ENCODE results near the gene CACNG1.

CACNG1 gene

GRCh38 chr17:67017910-67018309 lies 26.4 kb upstream of the CACNG1 start:
- ChIA-PET CTCF (no interaction called here), POLR2A (ENCODE audit: low non-redundant PET) (no interaction called here)
- DNase-seq (ENCODE audit: low spot score) = no peak
- no peak for TF ChIP-seq CTCF (conservative IDR thresholded peaks at IDR 0.05; ENCODE audit: low read depth)
- no peak overlapping the region for H3K27ac ChIP-seq

- ChIA-PET CTCF (interaction anchor here (0.7 kb wide), 1 partner anchor 66 kb away, joined by 3 read pairs; no protein-coding TSS in a partner anchor), POLR2A (ENCODE audit: low non-redundant PET) (no interaction called here)
Measured at GRCh38 chr17:67018471-67019434, 25.6 kb upstream of the CACNG1 start.

GRCh38 chr17:67019809-67020208 lies 24.5 kb upstream of the CACNG1 start:
- POLR2A ChIA-PET (ENCODE audit: low non-redundant PET) = no interaction called here
- TF ChIP-seq CTCF (conservative IDR thresholded peaks at IDR 0.05; ENCODE audit: low read depth) = no peak
- no peak overlapping the region for H3K27ac ChIP-seq
- CTCF ChIA-PET = interaction anchor here (1.1 kb wide), 1 partner anchor 66 kb away, joined by 4 read pairs; no protein-coding TSS in a partner anchor
- no peak for DNase-seq (ENCODE audit: low spot score)

More at GRCh38 chr17:67018471-67019434, 25.6 kb upstream of the CACNG1 start:
- no peak for TF ChIP-seq CTCF (conservative IDR thresholded peaks at IDR 0.05; ENCODE audit: low read depth)
- H3K27ac ChIP-seq = no peak overlapping the region
- no peak for DNase-seq (ENCODE audit: low spot score)

GRCh38 chr17:67020293-67020766 lies 24.0 kb upstream of the CACNG1 start:
- H3K27ac ChIP-seq = no peak overlapping the region
- TF ChIP-seq CTCF (conservative IDR thresholded peaks at IDR 0.05; ENCODE audit: low read depth) = no peak
- DNase-seq (ENCODE audit: low spot score) = no peak
- CTCF ChIA-PET = interaction anchor here (0.6 to 1.1 kb wide), 2 partner anchors 66 to 117 kb away, joined by 4 read pairs; no protein-coding TSS in a partner anchor
- POLR2A ChIA-PET (ENCODE audit: low non-redundant PET) = no interaction called here

- no peak overlapping the region for H3K27ac ChIP-seq
- ChIA-PET CTCF (no interaction called here), POLR2A (ENCODE audit: low non-redundant PET) (no interaction called here)
- TF ChIP-seq CTCF (conservative IDR thresholded peaks at IDR 0.05; ENCODE audit: low read depth) = no peak
- no peak for DNase-seq (ENCODE audit: low spot score)
Measured at GRCh38 chr17:67021196-67021595, 23.2 kb upstream of the CACNG1 start.

GRCh38 chr17:67021743-67022450 lies 22.5 kb upstream of the CACNG1 start:
- H3K27ac ChIP-seq = no peak overlapping the region
- ChIA-PET CTCF (interaction anchor here (0.7 kb wide), 1 partner anchor 107 kb away, joined by 4 read pairs; no protein-coding TSS in a partner anchor), POLR2A (ENCODE audit: low non-redundant PET) (no interaction called here)
- TF ChIP-seq CTCF (conservative IDR thresholded peaks at IDR 0.05; ENCODE audit: low read depth) = no peak
- DNase-seq (ENCODE audit: low spot score) = no peak

All from RWPE1 (cell line).